HEK293T (cell line): ENCODE measurements around the gene PLCD1.

ENCODE experiments used
- ARNT ChIP-seq: fragments of 450-650 bp; IDR thresholded peaks from 2 replicates; pipeline ENCODE4 v1.6.1; 2017; ENCODE audit warnings: mild to moderate bottlenecking
- BHLHE40 ChIP-seq: fragments of 450-650 bp; IDR thresholded peaks from 2 replicates; pipeline ENCODE4 v1.6.1; 2016; ENCODE audit warnings: mild to moderate bottlenecking, moderate library complexity, borderline replicate concordance
- CTBP1 ChIP-seq: fragments of 450-650 bp; IDR thresholded peaks from 2 replicates; pipeline ENCODE4 v1.6.1; 2016; ENCODE audit warnings: borderline replicate concordance
- FOXA1 ChIP-seq: fragments of 450-650 bp; IDR thresholded peaks from 2 replicates; pipeline ENCODE4 v1.6.1; 2016; ENCODE audit warnings: mild to moderate bottlenecking
- FOXK2 ChIP-seq: fragments of 450-650 bp; IDR thresholded peaks from 2 replicates; pipeline ENCODE4 v1.6.1; 2016; ENCODE audit warnings: mild to moderate bottlenecking
- FOXM1 ChIP-seq: fragments of 450-650 bp; IDR thresholded peaks from 2 replicates; pipeline ENCODE4 v1.6.1; 2017; ENCODE audit warnings: mild to moderate bottlenecking, borderline replicate concordance
- HDGF ChIP-seq: fragments of 450-650 bp; IDR thresholded peaks from 2 replicates; pipeline ENCODE4 v1.6.1; 2017; ENCODE audit warnings: antibody characterized with exemption, borderline replicate concordance
- LEF1 ChIP-seq: fragments of 450-650 bp; IDR thresholded peaks from 2 replicates; pipeline ENCODE4 v1.6.1; 2017; ENCODE audit warnings: mild to moderate bottlenecking, borderline replicate concordance
- SP1 ChIP-seq: fragments of 450-650 bp; IDR thresholded peaks from 2 replicates; pipeline ENCODE4 v1.6.1; 2017
- SUZ12 ChIP-seq: fragments of 450-650 bp; IDR thresholded peaks from 2 replicates; pipeline ENCODE4 v1.6.1; 2016; ENCODE audit warnings: mild to moderate bottlenecking
- TARDBP ChIP-seq: fragments of 450-650 bp; IDR thresholded peaks from 2 replicates; pipeline ENCODE4 v1.6.1; 2016
- ZNF384 ChIP-seq: fragments of 450-650 bp; IDR thresholded peaks from 2 replicates; pipeline ENCODE4 v1.6.1; 2016

DNA sequence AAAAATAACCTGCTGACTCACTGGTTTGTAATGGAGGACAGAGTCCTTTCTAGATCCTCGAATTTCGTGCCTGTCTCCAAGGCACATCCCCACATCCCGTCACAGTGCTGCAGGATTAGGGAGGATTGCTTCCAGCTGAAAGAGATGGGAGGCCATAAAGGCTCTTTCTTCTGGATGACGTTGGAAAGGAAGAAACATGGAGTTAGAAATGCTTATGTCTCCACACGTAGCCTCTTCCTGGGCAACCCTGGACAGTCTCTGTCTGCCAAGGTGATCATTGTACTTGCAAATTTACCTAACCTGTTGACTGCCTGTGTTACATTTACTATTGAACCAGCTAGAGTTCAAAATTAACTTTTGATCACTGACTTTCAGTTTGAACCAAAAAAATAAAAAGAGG is 66.4 kb downstream of the PLCD1 start:
- TF ChIP-seq SUZ12, result no peak
- TF ChIP-seq SP1, result no peak
- TF ChIP-seq BHLHE40, result no peak
- no peak for TF ChIP-seq ARNT
- TF ChIP-seq LEF1, result no peak
- TF ChIP-seq ZNF384, result no peak
- no peak for TF ChIP-seq TARDBP
- TF ChIP-seq FOXM1, result no peak
- TF ChIP-seq CTBP1, result no peak
- TF ChIP-seq FOXK2, result no peak
- no peak for TF ChIP-seq FOXA1
- TF ChIP-seq HDGF, result no peak
